Endodermal cell (in vitro differentiated cells): Measurements from ENCODE around the gene DLEU7. TPM values are rescaled to one million over a fixed set of nuclear protein-coding genes. Genes with fewer than 3 reads are reported as not detected.

Experiments used
- DNase-seq: peaks from one replicate; pipeline ENCODE4 v3.0.0-alpha.2; 2017
- H3K27ac ChIP-seq: 2 replicates; pipeline ENCODE4 v1.5.1; 2013; ENCODE audit warnings: mild to moderate bottlenecking, low read depth, low read length, moderate library complexity
- H3K27me3 ChIP-seq: 2 replicates; pipeline ENCODE4 v1.6.1; 2013; ENCODE audit warnings: mild to moderate bottlenecking, low read length, moderate library complexity; ENCODE audit not compliant: insufficient read depth, control insufficient read depth, poor library complexity, severe bottlenecking
- H3K36me3 ChIP-seq: 2 replicates; pipeline ENCODE4 v1.7.0; 2013; ENCODE audit warnings: mild to moderate bottlenecking, low read length, moderate library complexity; ENCODE audit not compliant: control insufficient read depth, insufficient read depth
- H3K4me1 ChIP-seq: one replicate; pipeline ENCODE4 v1.7.0; 2013; ENCODE audit warnings: low read length; ENCODE audit not compliant: control insufficient read depth, insufficient read depth
- H3K4me3 ChIP-seq: 2 replicates; pipeline ENCODE4 v1.5.1; 2013; ENCODE audit warnings: mild to moderate bottlenecking, low read length, moderate library complexity
- H3K9ac ChIP-seq: 2 replicates; pipeline ENCODE4 v1.6.1; 2013; ENCODE audit warnings: mild to moderate bottlenecking, low read length, moderate library complexity; ENCODE audit not compliant: poor library complexity, severe bottlenecking; ENCODE audit errors: extremely low read depth
- H3K9me3 ChIP-seq: 2 replicates; pipeline ENCODE4 v1.6.1; 2013; ENCODE audit warnings: mild to moderate bottlenecking, low read length, moderate library complexity; ENCODE audit not compliant: control insufficient read depth
- H3K27ac Mint-ChIP-seq: 2 replicates; pipeline ENCODE4 v1.8.0; 2020; ENCODE audit warnings: mixed read lengths
- H3K27me3 Mint-ChIP-seq: 2 replicates; pipeline ENCODE4 v1.8.0; 2021; ENCODE audit warnings: mild to moderate bottlenecking, mixed read lengths; ENCODE audit not compliant: insufficient read depth
- H3K36me3 Mint-ChIP-seq: 2 replicates; pipeline ENCODE4 v1.8.0; 2020; ENCODE audit warnings: low read depth, mixed read lengths
- H3K4me1 Mint-ChIP-seq: 2 replicates; pipeline ENCODE4 v1.8.0; 2020; ENCODE audit warnings: mixed read lengths
- H3K4me3 Mint-ChIP-seq: 2 replicates; pipeline ENCODE4 v1.8.0; 2020; ENCODE audit warnings: mild to moderate bottlenecking, moderate library complexity, mixed read lengths
- H3K9me3 Mint-ChIP-seq: 2 replicates; pipeline ENCODE4 v1.8.0; 2020; ENCODE audit warnings: mild to moderate bottlenecking, mixed read lengths
- CTCF ChIP-seq: fragments of 200-600 bp; sonication (generic); conservative IDR thresholded peaks from 2 replicates; pipeline ENCODE4 v1.5.0; 2021; ENCODE audit warnings: antibody characterized with exemption, mild to moderate bottlenecking
- WGBS, 2 experiments: methylation state at CpG; one replicate each; pipeline versions ENCODE4 v1.1.5 to v1.1.7; 2013; ENCODE audit warnings: missing lambda C conversion rate in 2 of 2, mixed read lengths in 1 of 2; ENCODE audit not compliant: insufficient coverage in 1 of 2, insufficient read length in 1 of 2; 5-methylcytosine and 5-hydroxymethylcytosine counted together
- total RNA-seq, 2 donors: library from RNA; stranded (reverse); fragmentation: NEBNext Ultra II Directional in 1 of 2; extraction: Animal tissue kit (Norgen Biotek cat#: 25700) in 1 of 2; gene quantifications; 2 replicates in 1 of 2; 3 replicates in 1 of 2; pipeline ENCODE4 v1.2.1, GENCODE V29; 2021

The DLEU7 gene
- total RNA-seq, 2 donors from 2014 or later: not detected

DNA sequence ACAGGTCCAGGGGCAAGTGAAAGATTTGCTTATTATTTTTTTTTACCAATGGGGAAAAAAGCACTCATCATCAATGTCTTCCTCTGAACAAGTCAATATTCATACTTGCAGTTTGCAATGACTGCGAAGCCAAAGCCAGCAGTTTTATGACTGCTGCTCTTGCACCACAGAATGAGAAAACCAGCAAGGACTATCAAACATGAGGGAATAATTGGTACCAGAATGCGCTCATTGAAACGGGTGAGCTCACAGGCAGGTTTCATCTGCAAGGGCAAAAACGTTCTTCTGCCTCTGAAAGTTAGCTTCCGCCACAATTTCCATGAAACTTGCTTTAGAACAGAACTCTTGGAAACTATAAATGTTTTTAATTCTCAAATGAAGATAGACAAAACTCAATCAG is 5.5 kb downstream of the DLEU7 start:
- TF ChIP-seq CTCF: no peak
- Histone ChIP-seq H3K4me3 (no peak overlapping the region), H3K27ac (no peak overlapping the region), H3K27me3 (peaks cover 28% of the 10 kb centered on the region), H3K9ac (no peak overlapping the region), H3K4me1 (no peaks in the 10 kb centered on the region), H3K9me3 (no peaks in the 10 kb centered on the region), H3K36me3 (no peaks in the 10 kb centered on the region)
- H3K27me3 Mint-ChIP-seq: peaks cover 49% of the 10 kb centered on the region
- peaks cover 16% of the 10 kb centered on the region for H3K9me3 Mint-ChIP-seq
- no peaks in the 10 kb centered on the region for H3K4me1 Mint-ChIP-seq
- H3K36me3 Mint-ChIP-seq: no peaks in the 10 kb centered on the region
- no peak overlapping the region for H3K4me3 Mint-ChIP-seq
- WGBS, 2 experiments: 93 to 97% methylated on average over 5 of the region's 5 CpGs
- DNase-seq: no peak
- no peak overlapping the region for H3K27ac Mint-ChIP-seq

- TF ChIP-seq CTCF: no peak
- WGBS, 2 experiments: 90 to 92% methylated on average over 2 to 4 of the region's 4 CpGs
Observed at GRCh38 chr13:50831512-50831911, 12.0 kb downstream of the DLEU7 start.

DNA sequence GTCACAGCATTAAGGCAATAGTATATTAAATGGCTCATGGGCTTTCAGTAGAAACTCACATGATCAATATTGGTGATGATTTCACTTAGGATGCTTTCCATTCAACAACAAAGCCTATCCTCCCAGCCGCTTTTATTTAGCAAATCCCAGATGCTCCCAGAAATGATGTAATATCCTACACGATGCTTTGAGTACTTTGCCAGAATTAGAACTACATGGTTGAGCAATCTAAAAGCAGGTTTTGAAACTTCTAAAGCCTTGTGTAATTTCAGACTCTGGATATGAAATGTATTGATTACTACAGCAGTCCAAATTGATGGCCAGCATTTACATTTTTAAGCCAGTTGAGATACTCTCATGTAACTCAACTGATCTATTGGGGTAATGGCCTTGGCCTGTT is 13.6 kb downstream of the DLEU7 start:
- Mint-ChIP-seq H3K27ac (no peak overlapping the region), H3K27me3 (peaks cover 72% of the 10 kb centered on the region), H3K4me3 (no peak overlapping the region), H3K9me3 (peaks cover 16% of the 10 kb centered on the region), H3K4me1 (peaks cover 3% of the 10 kb centered on the region), H3K36me3 (no peaks in the 10 kb centered on the region)
- no peak overlapping the region for H3K27ac ChIP-seq
- no peak for TF ChIP-seq CTCF
- no peaks in the 10 kb centered on the region for H3K9me3 ChIP-seq
- WGBS, 2 experiments: 97 to 100% methylated on average over 2 of the region's 2 CpGs
- no peaks in the 10 kb centered on the region for H3K36me3 ChIP-seq
- H3K9ac ChIP-seq: no peak overlapping the region
- no peaks in the 10 kb centered on the region for H3K4me1 ChIP-seq
- no peak for DNase-seq
- H3K27me3 ChIP-seq: peaks cover 45% of the 10 kb centered on the region
- H3K4me3 ChIP-seq: no peak overlapping the region

More at GRCh38 chr13:50831512-50831911, 12.0 kb downstream of the DLEU7 start:
- H3K27ac Mint-ChIP-seq: no peak overlapping the region
- no peaks in the 10 kb centered on the region for H3K4me1 ChIP-seq
- no peak overlapping the region for H3K4me3 ChIP-seq
- H3K4me3 Mint-ChIP-seq: no peak overlapping the region
- no peaks in the 10 kb centered on the region for H3K36me3 Mint-ChIP-seq
- no peaks in the 10 kb centered on the region for H3K4me1 Mint-ChIP-seq
- H3K9me3 Mint-ChIP-seq: peaks cover 18% of the 10 kb centered on the region
- peaks cover 70% of the 10 kb centered on the region for H3K27me3 Mint-ChIP-seq
- H3K27ac ChIP-seq: no peak overlapping the region
- peaks cover 43% of the 10 kb centered on the region for H3K27me3 ChIP-seq
- DNase-seq: no peak
- no peaks in the 10 kb centered on the region for H3K9me3 ChIP-seq
- H3K36me3 ChIP-seq: no peaks in the 10 kb centered on the region
- no peak overlapping the region for H3K9ac ChIP-seq
